GM18526 (cell line): ENCODE data around the gene RRAGD.

ENCODE experiments used
- POLR2A ChIP-seq: IDR thresholded peaks from 3 replicates; pipeline ENCODE4 v1.6.1; 2011; ENCODE audit not compliant: insufficient read length; ENCODE audit errors: extremely low read depth

RRAGD gene

GRCh38 chr6:89361171-89361570, 50.9 kb downstream of the RRAGD start:
- no peak for TF ChIP-seq POLR2A

GRCh38 chr6:89360415-89360999, 51.6 kb downstream of the RRAGD start:
- no peak for TF ChIP-seq POLR2A

GRCh38 chr6:89359561-89359960, 52.5 kb downstream of the RRAGD start:
- TF ChIP-seq POLR2A: no peak

- no peak for TF ChIP-seq POLR2A
Observed at GRCh38 chr6:89357390-89357789, 54.7 kb downstream of the RRAGD start.

GRCh38 chr6:89356642-89357170, 55.4 kb downstream of the RRAGD start:
- no peak for TF ChIP-seq POLR2A

- no peak for TF ChIP-seq POLR2A
Observed at GRCh38 chr6:89355511-89356194, 56.4 kb downstream of the RRAGD start.

GRCh38 chr6:89353702-89354392, 58.2 kb downstream of the RRAGD start:
- TF ChIP-seq POLR2A: peak; percentile 29

- no peak for TF ChIP-seq POLR2A
Observed at GRCh38 chr6:89353118-89353556, 58.9 kb downstream of the RRAGD start.

GRCh38 chr6:89352278-89353117, 59.6 kb downstream of the RRAGD start, which contains the start of gene UBE2J1:
TSS of gene UBE2J1 (minus strand) at chr6:89352722. CDS start at chr6:89352569, 153 bp downstream.
- peak; percentile 75 for TF ChIP-seq POLR2A

- no peak for TF ChIP-seq POLR2A
Observed at GRCh38 chr6:89351671-89352277, 60.3 kb downstream of the RRAGD start.

- no peak for TF ChIP-seq POLR2A
Observed at GRCh38 chr6:89350281-89350966, 61.6 kb downstream of the RRAGD start.

GRCh38 chr6:89348372-89348771, 63.7 kb downstream of the RRAGD start:
- no peak for TF ChIP-seq POLR2A

GRCh38 chr6:89347825-89348224, 64.2 kb downstream of the RRAGD start:
- no peak for TF ChIP-seq POLR2A

- no peak for TF ChIP-seq POLR2A
Observed at GRCh38 chr6:89346433-89346832, 65.6 kb downstream of the RRAGD start.
